ENCODE results near the gene RHOV.
"Not testable (repeated sequence)": the region's sequence is repeated elsewhere in the genome, so short reads cannot be mapped to it uniquely, and the experiment has no call there.

The RHOV gene

GRCh38 chr15:40871749-40872617 is 2.1 kb downstream of the RHOV start:
- no peaks in the 10 kb centered on the region for H3K9me3 ChIP-seq
- no peak for DNase-seq
- no peak overlapping the region for H3K4me3 ChIP-seq (ENCODE audit: low read depth, low read length)
- no peak for TF ChIP-seq CTCF (IDR thresholded peaks at IDR 0.05; ENCODE audit: low read depth, low read length)
- no peaks in the 10 kb centered on the region for H3K4me1 ChIP-seq
- no peaks in the 10 kb centered on the region for H3K27me3 ChIP-seq
- no peaks in the 10 kb centered on the region for H3K36me3 ChIP-seq

GRCh38 chr15:40870716-40871115 is 3.3 kb downstream of the RHOV start:
- Histone ChIP-seq H3K9me3 (no peaks in the 10 kb centered on the region), H3K36me3 (no peaks in the 10 kb centered on the region), H3K27me3 (no peaks in the 10 kb centered on the region), H3K4me1 (no peaks in the 10 kb centered on the region), H3K4me3 (ENCODE audit: low read depth, low read length) (no peak overlapping the region)
- no peak for TF ChIP-seq CTCF (IDR thresholded peaks at IDR 0.05; ENCODE audit: low read depth, low read length)
- DNase-seq, result no peak

- Histone ChIP-seq H3K9me3 (no peaks in the 10 kb centered on the region), H3K36me3 (no peaks in the 10 kb centered on the region), H3K27me3 (no peaks in the 10 kb centered on the region), H3K4me3 (ENCODE audit: low read depth, low read length) (no peak overlapping the region), H3K4me1 (no peaks in the 10 kb centered on the region)
- DNase-seq, result no peak
- TF ChIP-seq CTCF (IDR thresholded peaks at IDR 0.05; ENCODE audit: low read depth, low read length), result no peak
Measured at GRCh38 chr15:40869686-40870085, 4.3 kb downstream of the RHOV start.

GRCh38 chr15:40867199-40867598 is 6.8 kb downstream of the RHOV start:
- Histone ChIP-seq H3K4me1 (no peaks in the 10 kb centered on the region), H3K9me3 (no peaks in the 10 kb centered on the region), H3K27me3 (no peaks in the 10 kb centered on the region), H3K4me3 (ENCODE audit: low read depth, low read length) (no peak overlapping the region), H3K36me3 (no peaks in the 10 kb centered on the region)
- DNase-seq, result no peak
- TF ChIP-seq CTCF (IDR thresholded peaks at IDR 0.05; ENCODE audit: low read depth, low read length), result no peak

- no peak for TF ChIP-seq CTCF (IDR thresholded peaks at IDR 0.05; ENCODE audit: low read depth, low read length)
- H3K27me3 ChIP-seq, result no peaks in the 10 kb centered on the region
- H3K36me3 ChIP-seq, result no peaks in the 10 kb centered on the region
- no peaks in the 10 kb centered on the region for H3K9me3 ChIP-seq
- H3K4me3 ChIP-seq (ENCODE audit: low read depth, low read length), result no peak overlapping the region
- DNase-seq, result no peak
- H3K4me1 ChIP-seq, result no peaks in the 10 kb centered on the region
Measured at GRCh38 chr15:40863660-40864270, 10.3 kb downstream of the RHOV start.

- H3K4me1 ChIP-seq, DNase-seq: not testable (repeated sequence)
Measured at GRCh38 chr15:40861147-40861546, 12.9 kb downstream of the RHOV start.

More at GRCh38 chr15:40861147-40861546, 12.9 kb downstream of the RHOV start:
- not testable (repeated sequence) for H3K27me3 ChIP-seq; H3K9me3 ChIP-seq; H3K36me3 ChIP-seq; H3K4me3 ChIP-seq (ENCODE audit: low read depth, low read length)

Data from BE2C (cell line).